Lower leg skin (tissue), 4 donors: ENCODE results near the gene HS6ST2. TPM values are rescaled to one million over a fixed set of nuclear protein-coding genes. Genes with fewer than 3 reads are reported as not detected.

ENCODE experiments used
- DNase-seq, 2 donors: peaks; one replicate each; pipeline ENCODE4 v3.0.0-alpha.2; 2019; ENCODE audit warnings: low spot score in 2 of 2
- H3K4me3 ChIP-seq: fragments of 200-600 bp; sonication (generic); 2 replicates; pipeline ENCODE4 v1.5.1; 2017; ENCODE audit warnings: mild to moderate bottlenecking, low read depth; ENCODE audit not compliant: poor library complexity, severe bottlenecking
- CTCF ChIP-seq, 3 donors: fragments of 450-650 bp; IDR thresholded peaks; one replicate each; pipeline ENCODE4 v1.5.1; 2016; ENCODE audit warnings: antibody characterized with exemption in 3 of 3, mild to moderate bottlenecking in 3 of 3, moderate library complexity in 2 of 3
- POLR2A ChIP-seq, 2 donors: fragments of 450-650 bp; IDR thresholded peaks; one replicate each; pipeline ENCODE4 v1.6.1; 2016 to 2017; ENCODE audit warnings: antibody characterized with exemption in 2 of 2, mild to moderate bottlenecking in 1 of 2, moderate library complexity in 1 of 2
- WGBS, 2 donors: methylation state at CpG; one replicate each; pipeline ENCODE4 v1.1.5; 2018; 5-methylcytosine and 5-hydroxymethylcytosine counted together
- intact Hi-C: fragments of 100-400 bp; cut with DNase I; formaldehyde crosslinking; loops from one replicate; pipeline ENCODE4 v1.15.0; 2023; ENCODE audit warnings: low total_unique reads
- total RNA-seq, 4 donors: library from RNA; depleted of rRNA; stranded (reverse); fragments of >200 nt; gene quantifications; one replicate each; pipeline ENCODE4 v1.1.0, GENCODE V29; 2016

HS6ST2 gene
- total RNA-seq, 4 donors from 2014 or later: 0.17 to 0.29 TPM; not detected in 2

DNA sequence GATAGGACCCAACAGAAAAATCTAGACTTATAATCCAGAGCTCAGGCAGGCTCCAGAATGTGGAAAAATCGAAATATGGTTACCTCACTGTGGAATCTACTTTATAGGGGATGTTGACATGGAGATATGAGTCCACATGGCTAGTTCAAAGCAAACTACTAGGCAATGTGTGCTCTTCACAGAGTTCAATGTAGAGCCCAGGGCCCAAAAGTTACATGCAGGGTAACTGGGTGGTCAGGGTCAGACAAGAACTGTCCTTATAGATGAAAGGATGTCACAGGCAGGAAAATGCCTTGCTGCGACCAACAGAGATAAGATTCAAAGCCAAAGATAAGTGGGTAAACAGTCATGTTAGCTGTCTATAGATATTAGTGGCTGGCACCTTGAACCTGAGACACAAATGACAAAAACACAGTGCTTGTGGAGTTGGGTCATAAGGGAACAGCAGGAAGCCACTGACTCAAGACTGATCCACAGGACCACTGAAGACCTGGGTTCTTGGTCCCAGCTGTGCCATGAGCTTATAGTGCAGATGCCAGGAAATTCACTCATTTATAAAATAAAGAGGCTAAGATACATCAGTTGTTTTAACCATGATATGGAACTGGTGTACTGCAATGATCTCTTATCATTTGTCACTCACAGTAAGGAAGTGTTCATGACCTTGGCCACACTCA lies 367.9 kb downstream of the HS6ST2 start:
- intact Hi-C loops: no loop called here
- H3K4me3 ChIP-seq: no peak overlapping the region
- DNase-seq: no peak
- 56 to 86% methylated on average over 2 of the region's 2 CpGs for WGBS, 2 donors
- TF ChIP-seq CTCF (IDR thresholded peaks at IDR 0.05): peak in 1 of 3 donors; percentile 100
- no peak for TF ChIP-seq POLR2A (IDR thresholded peaks at IDR 0.05)

DNA sequence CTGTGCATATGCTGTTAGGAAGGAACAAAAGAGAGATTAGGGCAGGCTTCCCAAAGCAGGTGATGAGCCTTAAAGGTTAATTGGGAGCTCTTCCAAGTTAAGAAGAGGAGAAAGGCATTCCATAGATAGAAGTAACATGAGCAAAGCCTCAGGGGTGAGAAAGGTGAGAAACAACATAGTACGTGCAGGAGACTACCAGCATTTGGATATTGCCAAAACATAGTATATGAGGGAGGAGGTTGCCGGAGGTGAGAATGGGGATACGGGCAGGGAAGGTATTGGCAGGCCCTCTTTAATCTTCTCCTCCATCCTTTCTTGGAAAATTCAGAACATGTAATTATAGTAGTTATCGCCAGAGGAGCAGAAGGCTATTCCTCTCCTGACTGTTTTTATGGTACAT lies 373.5 kb downstream of the HS6ST2 start:
- no peak overlapping the region for H3K4me3 ChIP-seq
- WGBS, 2 donors: 76 to 78% methylated on average over 4 of the region's 4 CpGs
- TF ChIP-seq CTCF (IDR thresholded peaks at IDR 0.05): no peak
- TF ChIP-seq POLR2A (IDR thresholded peaks at IDR 0.05): no peak
- DNase-seq: no peak
- intact Hi-C loops: no loop called here

GRCh38 chrX:132576939-132577338 lies 381.5 kb downstream of the HS6ST2 start:
- H3K4me3 ChIP-seq: no peak overlapping the region
- intact Hi-C loops: no loop called here
- no peak for DNase-seq
- WGBS, 2 donors: 29 to 37% methylated on average over 2 of the region's 2 CpGs
- TF ChIP-seq POLR2A (IDR thresholded peaks at IDR 0.05) (no peak), CTCF (IDR thresholded peaks at IDR 0.05) (no peak)

Other genes with a start within 250 kb of the HS6ST2 start
- gene USP26, start 138.5 kb upstream of the HS6ST2 start, total RNA-seq: not detected